T-helper 1 cell treated with Interleukin-12 subunit alpha and Interleukin-12 subunit beta and Interleukin-4 antibody, amounts not matched to agents 30 μg/mL and 1 μg/mL, for 36 hours (primary cell): ENCODE results near the gene EGLN1.
"Not testable (repeated sequence)": the region's sequence is repeated elsewhere in the genome, so short reads cannot be mapped to it uniquely, and the experiment has no call there.

Experiments used
- H3K27ac Mint-ChIP-seq: one replicate; pipeline ENCODE4 v1.8.0; 2021; ENCODE audit warnings: mild to moderate bottlenecking, mixed read lengths
- H3K27me3 Mint-ChIP-seq: one replicate; pipeline ENCODE4 v1.8.0; 2021; ENCODE audit warnings: low read depth, mixed read lengths
- H3K36me3 Mint-ChIP-seq: one replicate; pipeline ENCODE4 v1.8.0; 2021; ENCODE audit warnings: low read depth, mixed read lengths
- H3K4me1 Mint-ChIP-seq: one replicate; pipeline ENCODE4 v1.8.0; 2021; ENCODE audit warnings: low read depth, mixed read lengths
- H3K4me3 Mint-ChIP-seq: one replicate; pipeline ENCODE4 v1.8.0; 2021; ENCODE audit warnings: mild to moderate bottlenecking, moderate library complexity, mixed read lengths
- H3K9me3 Mint-ChIP-seq: one replicate; pipeline ENCODE4 v1.8.0; 2021; ENCODE audit warnings: mixed read lengths

Gene EGLN1

DNA sequence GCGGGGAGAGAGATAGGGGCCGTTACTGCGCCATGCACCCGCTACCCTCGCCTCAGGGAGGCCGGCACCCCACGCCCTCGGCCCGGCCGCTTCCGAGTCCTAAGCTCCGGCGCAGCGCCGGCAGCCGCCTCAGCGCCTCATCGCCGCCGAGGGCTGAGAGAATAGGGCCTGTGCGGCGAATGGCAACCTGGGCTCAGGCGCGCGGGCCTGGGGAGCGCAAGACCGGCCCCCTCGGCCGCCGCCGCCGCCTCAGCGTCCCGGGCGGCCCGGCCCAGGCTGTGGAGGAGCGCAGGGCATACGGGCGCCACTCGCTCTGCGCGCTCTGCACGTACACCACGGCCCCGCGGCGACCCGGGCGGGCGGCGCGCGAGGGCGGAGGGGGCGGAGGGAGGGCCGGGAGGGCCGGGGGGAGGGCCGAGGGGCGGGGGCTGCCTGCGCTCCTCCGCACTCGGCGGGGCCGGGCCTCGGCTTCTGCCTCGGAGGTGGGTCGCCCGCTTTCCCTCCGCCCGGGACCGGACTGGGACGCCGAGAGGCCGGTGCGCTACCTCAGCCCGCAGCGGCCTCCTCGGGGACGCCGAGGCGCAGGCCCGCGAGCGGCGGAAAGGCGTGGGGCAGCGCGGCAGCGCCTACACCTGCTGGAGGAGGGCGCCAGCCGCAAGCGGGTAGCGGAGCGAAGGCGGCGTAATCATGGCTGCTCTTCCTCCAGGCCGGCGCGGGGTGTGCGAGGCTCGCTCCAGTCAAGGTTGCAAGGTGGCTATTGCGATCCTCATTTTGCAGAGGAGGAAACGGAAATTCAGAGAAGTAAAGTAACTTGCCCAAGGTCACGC is at the start of gene EGLN1:
EGLN1 (minus strand) TSS at position 317 of the 827 bp plus-strand sequence. CDS start 399 bp downstream, outside the sequence.
- H3K27ac Mint-ChIP-seq, result peak within 1 kb of the TSS; percentile 86
- peaks cover 15% of the 10 kb centered on the region for H3K36me3 Mint-ChIP-seq
- peak within 1 kb of the TSS; percentile 92 for H3K4me3 Mint-ChIP-seq
- no peaks in the 10 kb centered on the region for H3K9me3 Mint-ChIP-seq
- peaks cover 36% of the 10 kb centered on the region for H3K4me1 Mint-ChIP-seq
- peaks cover 17% of the 10 kb centered on the region for H3K27me3 Mint-ChIP-seq

DNA sequence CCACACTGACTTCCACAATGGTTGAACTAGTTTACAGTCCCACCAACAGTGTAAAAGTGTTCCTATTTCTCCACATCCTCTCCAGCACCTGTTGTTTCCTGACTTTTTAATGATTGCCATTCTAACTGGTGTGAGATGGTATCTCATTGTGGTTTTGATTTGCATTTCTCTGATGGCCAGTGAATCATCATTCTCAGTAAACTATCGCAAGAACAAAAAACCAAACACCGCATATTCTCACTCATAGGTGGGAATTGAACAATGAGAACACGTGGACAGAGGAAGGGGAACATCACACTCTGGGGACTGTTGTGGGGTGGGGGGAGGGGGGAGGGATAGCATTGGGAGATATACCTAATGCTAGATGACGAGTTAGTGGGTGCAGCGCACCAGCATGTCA is 49.4 kb upstream of the EGLN1 start:
- not testable (repeated sequence) for H3K4me3 Mint-ChIP-seq

DNA sequence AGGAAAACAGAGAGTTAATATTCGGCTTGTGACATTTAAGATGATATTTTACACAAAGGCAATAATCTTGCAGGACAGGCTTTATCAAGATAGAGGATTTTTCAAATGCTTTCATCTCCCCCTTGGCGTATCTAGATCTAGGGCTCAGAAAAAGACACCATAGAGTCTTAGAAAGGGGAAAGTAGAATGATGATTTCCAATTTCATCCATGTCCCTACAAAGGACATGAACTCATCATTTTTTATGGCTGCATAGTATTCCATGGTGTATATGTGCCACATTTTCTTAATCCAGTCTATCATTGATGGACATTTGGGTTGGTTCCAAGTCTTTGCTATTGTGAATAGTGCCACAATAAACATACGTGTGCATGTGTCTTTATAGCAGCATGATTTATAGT is 48.9 kb upstream of the EGLN1 start:
- H3K27me3 Mint-ChIP-seq, result peaks cover 46% of the 10 kb centered on the region
- H3K9me3 Mint-ChIP-seq, H3K27ac Mint-ChIP-seq, H3K4me3 Mint-ChIP-seq, H3K4me1 Mint-ChIP-seq, H3K36me3 Mint-ChIP-seq: not testable (repeated sequence)

More for the DNA sequence above, 49.4 kb upstream of the EGLN1 start:
- not testable (repeated sequence) for H3K9me3 Mint-ChIP-seq, H3K4me1 Mint-ChIP-seq, H3K27ac Mint-ChIP-seq, H3K36me3 Mint-ChIP-seq
- H3K27me3 Mint-ChIP-seq, result peaks cover 41% of the 10 kb centered on the region

DNA sequence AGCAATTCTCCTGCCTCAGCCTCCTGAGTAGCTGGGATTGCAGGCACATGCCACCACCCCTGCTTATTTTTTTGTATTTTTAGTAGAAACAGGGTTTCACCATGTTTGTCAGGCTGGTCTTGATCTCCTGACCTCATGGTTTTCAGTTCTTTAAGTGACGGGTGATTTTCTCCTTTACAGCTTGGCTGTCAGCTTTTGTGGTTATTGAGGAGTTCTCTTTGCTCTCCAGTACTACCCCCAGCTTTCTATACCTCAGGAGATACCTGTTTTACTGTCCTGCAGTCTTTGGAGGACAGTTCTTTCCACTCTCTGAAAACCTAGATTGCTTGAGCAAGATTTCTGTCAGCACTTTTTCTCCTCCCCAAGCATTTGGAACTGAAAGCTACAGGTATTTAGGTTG is 45.9 kb upstream of the EGLN1 start:
- Mint-ChIP-seq H3K27me3 (peaks cover 49% of the 10 kb centered on the region), H3K36me3 (peaks cover 1% of the 10 kb centered on the region), H3K4me1 (peaks cover 18% of the 10 kb centered on the region), H3K27ac (no peak overlapping the region), H3K4me3 (no peak overlapping the region), H3K9me3 (peaks cover 7% of the 10 kb centered on the region)

DNA sequence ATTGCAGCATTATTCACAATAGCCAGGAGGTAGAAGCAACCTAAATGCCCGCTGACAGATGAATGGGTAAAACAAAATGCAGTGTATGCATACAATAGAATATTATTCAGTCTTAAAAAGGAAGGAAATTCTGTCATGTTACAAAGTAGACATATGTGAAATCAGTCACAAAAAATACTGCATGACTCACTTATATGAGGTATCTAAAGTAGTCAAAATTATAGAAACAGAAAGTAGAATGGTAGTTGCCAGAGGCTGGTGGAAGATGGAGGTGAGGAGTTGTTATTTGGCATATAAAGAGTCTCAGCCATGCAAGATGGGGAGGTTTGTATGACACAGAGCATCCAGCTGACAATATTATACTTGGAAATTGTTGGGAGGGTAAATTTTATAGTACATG is 43.0 kb upstream of the EGLN1 start:
- peaks cover 25% of the 10 kb centered on the region for H3K4me1 Mint-ChIP-seq
- peaks cover 3% of the 10 kb centered on the region for H3K36me3 Mint-ChIP-seq
- no peak overlapping the region for H3K4me3 Mint-ChIP-seq
- no peak overlapping the region for H3K27ac Mint-ChIP-seq
- H3K9me3 Mint-ChIP-seq, result peaks cover 3% of the 10 kb centered on the region
- peaks cover 66% of the 10 kb centered on the region for H3K27me3 Mint-ChIP-seq

DNA sequence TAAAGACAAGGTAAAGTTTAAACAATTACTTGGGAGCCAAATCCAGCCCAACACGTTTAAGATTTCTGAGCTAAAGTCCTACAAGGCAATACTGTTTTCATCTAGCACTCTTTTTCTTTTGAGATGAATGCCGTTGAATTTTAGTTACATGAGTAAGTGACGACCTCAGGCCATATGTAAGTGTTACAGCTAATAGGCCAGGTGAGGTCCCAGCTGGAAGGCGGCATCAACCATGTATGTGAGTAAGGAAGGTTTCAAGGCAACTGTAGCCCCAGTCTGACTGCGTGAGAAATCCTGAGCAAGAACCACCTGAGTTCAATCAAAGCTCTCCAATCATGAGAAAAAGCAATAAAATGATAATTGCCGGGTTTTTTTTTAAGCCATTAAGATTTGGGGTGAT is 41.5 kb upstream of the EGLN1 start:
- H3K9me3 Mint-ChIP-seq, result peaks cover 7% of the 10 kb centered on the region
- H3K4me3 Mint-ChIP-seq, result no peak overlapping the region
- H3K27ac Mint-ChIP-seq, result no peak overlapping the region

DNA sequence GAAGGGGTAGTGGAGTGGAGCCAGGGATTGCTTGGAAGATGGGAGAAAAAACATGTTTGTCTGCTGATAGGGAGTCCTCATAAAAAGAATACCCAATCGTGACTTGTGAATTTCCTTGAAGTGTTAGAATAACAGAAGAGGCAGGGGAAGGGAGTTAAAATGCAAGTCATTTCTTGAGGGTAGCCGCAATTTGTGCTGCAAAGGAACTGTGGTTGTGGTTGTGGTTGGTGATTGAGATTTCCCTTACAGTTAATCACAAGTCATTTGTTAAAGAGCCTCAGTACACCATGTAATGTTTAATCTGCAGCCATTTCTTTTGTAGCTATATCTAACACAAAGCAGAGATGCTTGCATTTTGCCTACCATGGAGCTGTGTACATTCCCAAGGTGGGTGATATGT is 38.5 kb upstream of the EGLN1 start:
- H3K27me3 Mint-ChIP-seq, result peaks cover 69% of the 10 kb centered on the region
- H3K9me3 Mint-ChIP-seq, result peaks cover 14% of the 10 kb centered on the region
- H3K27ac Mint-ChIP-seq, result peak overlapping the region; percentile 64
- H3K4me3 Mint-ChIP-seq, result peak overlapping the region; percentile 18
- H3K36me3 Mint-ChIP-seq, result peaks cover 5% of the 10 kb centered on the region
- H3K4me1 Mint-ChIP-seq, result peaks cover 22% of the 10 kb centered on the region

More for the DNA sequence above, 41.5 kb upstream of the EGLN1 start:
- Mint-ChIP-seq H3K36me3 (peaks cover 3% of the 10 kb centered on the region), H3K4me1 (peaks cover 26% of the 10 kb centered on the region), H3K27me3 (peaks cover 69% of the 10 kb centered on the region)

DNA sequence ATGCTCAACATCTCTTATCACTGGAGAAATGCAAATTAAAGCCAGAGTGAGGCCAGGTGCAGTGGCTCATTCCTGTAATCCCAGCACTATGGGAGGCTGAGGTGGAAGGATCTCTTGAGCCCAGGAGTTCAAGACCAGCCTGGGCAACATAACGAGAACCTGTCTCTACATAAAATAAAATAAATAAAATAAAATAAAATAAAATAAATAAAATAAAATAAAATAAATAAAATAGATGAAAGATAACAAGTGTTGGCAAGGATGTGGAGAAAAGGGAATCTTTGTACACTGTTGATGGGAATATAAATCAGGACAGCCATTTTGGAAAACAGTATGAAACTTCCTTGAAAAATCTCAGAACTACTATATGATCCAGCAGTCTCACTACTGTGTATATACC is 37.4 kb upstream of the EGLN1 start:
- peaks cover 15% of the 10 kb centered on the region for H3K4me1 Mint-ChIP-seq
- peaks cover 70% of the 10 kb centered on the region for H3K27me3 Mint-ChIP-seq
- H3K9me3 Mint-ChIP-seq, result peaks cover 18% of the 10 kb centered on the region
- H3K4me3 Mint-ChIP-seq, H3K27ac Mint-ChIP-seq, H3K36me3 Mint-ChIP-seq: not testable (repeated sequence)

DNA sequence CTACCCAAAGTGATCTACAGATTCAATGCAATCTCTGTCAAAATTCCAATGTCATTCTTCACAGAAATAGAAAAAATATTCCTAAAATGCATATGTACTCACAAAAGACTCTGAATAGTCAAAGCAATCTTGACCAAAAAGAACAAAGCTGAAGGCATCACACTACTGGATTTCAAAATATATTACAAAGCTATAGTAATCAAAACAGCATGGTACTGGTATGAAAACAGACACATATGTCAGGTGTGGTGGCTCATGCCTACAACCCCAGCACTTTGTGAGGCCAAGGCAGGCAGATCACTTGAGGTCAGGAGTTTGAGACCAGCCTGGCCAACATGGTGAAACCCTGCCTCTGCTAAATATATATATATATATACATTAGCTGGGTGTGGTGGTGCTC is 35.9 kb upstream of the EGLN1 start:
- H3K4me3 Mint-ChIP-seq, H3K36me3 Mint-ChIP-seq, H3K27ac Mint-ChIP-seq: not testable (repeated sequence)
- H3K4me1 Mint-ChIP-seq, result peaks cover 11% of the 10 kb centered on the region
- H3K27me3 Mint-ChIP-seq, result peaks cover 62% of the 10 kb centered on the region
- peaks cover 22% of the 10 kb centered on the region for H3K9me3 Mint-ChIP-seq

DNA sequence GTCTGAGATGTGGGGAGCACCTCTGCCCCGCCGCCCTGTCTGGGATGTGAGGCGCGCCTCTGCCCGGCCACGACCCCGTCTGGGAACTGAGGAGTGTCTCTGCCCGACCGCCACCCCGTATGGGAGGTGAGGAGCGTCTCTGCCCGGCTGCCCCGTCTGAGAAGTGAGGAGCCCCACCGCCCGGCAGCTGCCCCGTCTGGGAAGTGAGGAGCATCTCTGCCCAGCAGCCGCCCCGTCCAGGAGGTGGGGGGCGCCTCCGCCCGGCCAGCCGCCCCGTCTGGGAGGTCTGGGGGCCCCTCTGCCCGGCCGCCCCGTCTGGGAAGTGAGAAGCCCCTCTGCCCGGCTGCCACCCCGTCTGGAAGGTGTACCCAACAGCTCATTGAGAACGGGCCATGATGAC is 32.0 kb upstream of the EGLN1 start:
- H3K9me3 Mint-ChIP-seq, result peaks cover 27% of the 10 kb centered on the region
- not testable (repeated sequence) for H3K36me3 Mint-ChIP-seq, H3K27ac Mint-ChIP-seq, H3K4me1 Mint-ChIP-seq, H3K4me3 Mint-ChIP-seq
- peaks cover 66% of the 10 kb centered on the region for H3K27me3 Mint-ChIP-seq

DNA sequence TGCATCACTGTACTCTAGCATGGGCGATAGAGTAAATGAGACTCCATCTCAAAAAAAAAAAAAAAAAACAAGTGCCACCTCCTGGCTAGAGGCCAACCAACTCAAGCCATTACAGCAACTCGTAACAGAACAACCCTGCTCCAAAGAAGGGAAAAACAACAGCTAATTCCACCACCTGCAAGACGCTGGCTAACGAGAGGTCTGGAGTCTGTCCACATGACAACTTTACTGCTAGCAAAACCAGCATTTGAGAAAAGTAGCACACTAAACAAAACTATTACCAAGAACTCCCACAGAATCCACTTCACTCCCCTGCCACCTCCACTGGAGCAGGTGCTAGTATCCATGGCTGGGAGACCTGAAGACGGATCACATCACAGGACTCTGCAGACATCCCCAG is 24.1 kb upstream of the EGLN1 start:
- H3K4me3 Mint-ChIP-seq, result no peak overlapping the region
- H3K4me1 Mint-ChIP-seq, result no peaks in the 10 kb centered on the region
- peaks cover 8% of the 10 kb centered on the region for H3K9me3 Mint-ChIP-seq
- H3K36me3 Mint-ChIP-seq, result no peaks in the 10 kb centered on the region
- H3K27ac Mint-ChIP-seq, result no peak overlapping the region
- H3K27me3 Mint-ChIP-seq, result peaks cover 72% of the 10 kb centered on the region

DNA sequence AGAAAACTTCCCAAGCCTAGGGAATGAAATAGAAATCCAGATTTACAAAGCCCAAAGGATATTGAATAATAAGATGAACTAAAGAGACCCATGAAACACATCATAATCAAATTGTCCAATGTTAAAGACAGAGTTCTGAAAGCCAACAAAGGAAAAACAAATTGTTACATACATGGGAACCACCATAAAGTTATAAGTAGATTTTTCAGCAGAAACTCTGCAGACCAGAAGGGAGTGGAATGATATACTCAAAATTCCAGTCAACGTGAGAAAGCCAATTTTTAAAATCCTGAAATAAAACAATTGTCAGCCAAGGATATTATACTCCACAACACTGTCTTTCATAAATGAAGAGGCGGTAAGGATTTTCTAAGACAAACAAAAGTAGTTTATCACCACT is 22.0 kb upstream of the EGLN1 start:
- Mint-ChIP-seq H3K4me1 (no peaks in the 10 kb centered on the region), H3K4me3 (no peak overlapping the region), H3K36me3 (no peaks in the 10 kb centered on the region), H3K27ac (no peak overlapping the region), H3K9me3 (peaks cover 3% of the 10 kb centered on the region), H3K27me3 (peaks cover 64% of the 10 kb centered on the region)

DNA sequence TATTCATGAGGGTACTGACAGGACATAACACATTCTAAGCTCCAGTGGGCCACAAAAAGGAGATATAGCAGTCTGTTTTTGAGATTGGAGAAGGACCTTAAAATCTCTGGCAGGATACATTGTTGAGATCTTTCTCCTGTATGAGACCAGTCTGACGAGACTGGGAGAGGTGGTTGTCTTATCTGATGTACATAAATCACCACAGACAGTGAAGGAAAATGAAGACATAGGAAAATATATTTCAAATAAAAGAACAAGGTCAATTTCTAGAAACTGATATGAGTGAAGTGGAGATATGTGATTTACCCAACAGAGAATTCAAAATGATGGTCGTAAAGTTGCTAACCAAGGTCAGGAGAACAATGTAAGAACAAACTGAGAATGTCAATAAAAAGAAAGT is 21.3 kb upstream of the EGLN1 start:
- Mint-ChIP-seq H3K27ac (no peak overlapping the region), H3K4me3 (no peak overlapping the region), H3K36me3 (no peaks in the 10 kb centered on the region), H3K4me1 (no peaks in the 10 kb centered on the region), H3K9me3 (peaks cover 3% of the 10 kb centered on the region), H3K27me3 (peaks cover 62% of the 10 kb centered on the region)

DNA sequence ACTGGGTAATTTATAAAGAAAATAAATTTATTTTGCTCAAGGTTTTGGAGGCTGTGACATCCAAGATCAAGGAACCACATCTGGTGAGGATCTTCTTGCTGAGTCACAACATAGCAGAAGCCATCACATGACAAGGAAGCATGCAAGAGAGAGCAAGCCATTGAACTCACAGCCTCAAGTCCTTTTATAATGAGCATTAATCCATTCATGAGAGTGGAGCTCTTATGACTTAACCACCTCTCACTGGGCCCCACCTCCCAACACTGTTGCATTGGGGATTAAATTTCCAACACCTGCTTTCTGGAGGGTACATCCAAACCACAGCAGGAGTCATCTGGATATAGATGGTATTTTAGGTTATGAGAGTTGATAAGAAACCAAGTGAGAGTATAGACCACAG is 20.6 kb upstream of the EGLN1 start:
- no peaks in the 10 kb centered on the region for H3K36me3 Mint-ChIP-seq
- no peaks in the 10 kb centered on the region for H3K4me1 Mint-ChIP-seq
- H3K4me3 Mint-ChIP-seq, result no peak overlapping the region
- H3K27me3 Mint-ChIP-seq, result peaks cover 63% of the 10 kb centered on the region
- H3K9me3 Mint-ChIP-seq, result peaks cover 3% of the 10 kb centered on the region
- H3K27ac Mint-ChIP-seq, result no peak overlapping the region

DNA sequence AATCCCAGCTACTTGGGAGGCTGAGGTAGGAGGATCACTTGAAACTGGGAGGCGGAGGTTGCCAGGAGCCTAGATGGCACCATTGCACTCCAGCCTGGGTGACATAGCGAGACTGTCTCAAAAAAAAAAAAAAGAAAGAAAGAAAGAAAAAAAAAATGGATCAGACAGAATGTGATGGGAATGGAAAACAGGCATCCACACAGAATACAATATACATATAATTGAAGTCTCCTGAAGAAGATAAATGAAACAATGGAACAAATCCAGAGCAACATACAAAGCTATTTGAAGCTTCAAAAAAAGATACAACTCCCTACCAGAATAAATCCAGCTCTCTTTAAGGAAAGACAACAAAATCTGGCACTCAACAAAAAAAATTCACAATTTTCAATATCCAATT is 10.9 kb upstream of the EGLN1 start:
- peaks cover 2% of the 10 kb centered on the region for H3K4me1 Mint-ChIP-seq
- no peak overlapping the region for H3K4me3 Mint-ChIP-seq
- H3K27me3 Mint-ChIP-seq, result peaks cover 29% of the 10 kb centered on the region
- peaks cover 4% of the 10 kb centered on the region for H3K9me3 Mint-ChIP-seq
- H3K36me3 Mint-ChIP-seq, result no peaks in the 10 kb centered on the region
- no peak overlapping the region for H3K27ac Mint-ChIP-seq
